ENCODE data around the gene MAML1. TPM values are rescaled to one million over a fixed set of nuclear protein-coding genes. Genes with fewer than 3 reads are reported as not detected.

MAML1 gene
- total and polyA plus RNA-seq, 10 of the 15 experiments (the other 5 are each of a cell fraction or from before 2014, with no cell fraction given) = 0.42 to 23.9 (median 7.3) TPM

GRCh38 chr5:179753971-179754370 lies 21.3 kb downstream of the MAML1 start:
- Histone ChIP-seq H4K20me1 (ENCODE audit: control insufficient read depth, insufficient read depth) (no peaks in the 10 kb centered on the region), H3K27me3 (replicated peaks in 1 of 2; ENCODE audit: control insufficient read depth in 2 of 2, insufficient read depth in 2 of 2, low read length in 1 of 2) (no peaks in the 10 kb centered on the region), H3K9me3 (replicated peaks; ENCODE audit: control insufficient read depth, insufficient read depth, low read length) (no peaks in the 10 kb centered on the region), H3K79me2 (ENCODE audit: control insufficient read depth, insufficient read depth, low read length) (peaks cover 49% of the 10 kb centered on the region), H3K36me3 (ENCODE audit: control insufficient read depth in 2 of 2, insufficient read depth in 2 of 2, low read length in 1 of 2) (peaks cover 2 to 10% of the 10 kb centered on the region in 2 experiments; a peak in 3 of 4 replicates), H3K27ac (ENCODE audit: control insufficient read depth, insufficient read depth) (no peak overlapping the region), H3K4me1 (ENCODE audit: control insufficient read depth, insufficient read depth, low read length) (peaks cover 4% of the 10 kb centered on the region; the same call in 1 of the 2 replicates), H3K4me3 (no peak overlapping the region), H3K4me2 (ENCODE audit: control insufficient read depth, insufficient read depth) (no peak overlapping the region), H3K9ac (ENCODE audit: control insufficient read depth, insufficient read depth, low read length) (no peak overlapping the region), H2AFZ (ENCODE audit: control insufficient read depth, low read depth, low read length) (no peak overlapping the region)
- ChIA-PET POLR2A (no interaction called here), CTCF (interaction anchor here (0.5 to 1.6 kb wide), 2 partner anchors 9 to 49 kb away, joined by 3 to 6 read pairs; no protein-coding TSS in a partner anchor), SMC1A (ENCODE audit: uncharacterized antibody, unreplicated experiment) (interaction anchor here (0.6 to 1.1 kb wide), 2 partner anchors 13 to 152 kb away, joined by 3 read pairs; no protein-coding TSS in a partner anchor), RAD21 (ENCODE audit: unreplicated experiment) (interaction anchor here (0.7 kb wide), 1 partner anchor 51 kb away, joined by 3 read pairs; no protein-coding TSS in a partner anchor)
- TF ChIP-seq SIN3A (IDR thresholded peaks at IDR 0.05; ENCODE audit: low read depth, low read length) (no peak), SREBF1 (IDR thresholded peaks at IDR 0.05; ENCODE audit: low read length) (no peak), RBBP5 (conservative IDR thresholded peaks at IDR 0.05) (no peak), DPF2 (IDR thresholded peaks at IDR 0.05) (no peak), SP1 (IDR thresholded peaks at IDR 0.05; ENCODE audit: low read depth, low read length) (no peak), PML (IDR thresholded peaks at IDR 0.05; ENCODE audit: low read length) (no peak), E4F1 (IDR thresholded peaks at IDR 0.05; ENCODE audit: borderline replicate concordance, partially characterized antibody) (no peak), ZZZ3 (IDR thresholded peaks at IDR 0.05; ENCODE audit: control insufficient read depth, insufficient read length, low read depth) (no peak), CREB1 (IDR thresholded peaks at IDR 0.05; ENCODE audit: low read depth) (no peak), NR2C2 (IDR thresholded peaks at IDR 0.05; ENCODE audit: borderline replicate concordance, control insufficient read depth, insufficient read length, low read depth) (no peak), ASH2L (IDR thresholded peaks at IDR 0.05; ENCODE audit: borderline replicate concordance, low read depth) (no peak)
- TF ChIP-seq, protein P1, sequence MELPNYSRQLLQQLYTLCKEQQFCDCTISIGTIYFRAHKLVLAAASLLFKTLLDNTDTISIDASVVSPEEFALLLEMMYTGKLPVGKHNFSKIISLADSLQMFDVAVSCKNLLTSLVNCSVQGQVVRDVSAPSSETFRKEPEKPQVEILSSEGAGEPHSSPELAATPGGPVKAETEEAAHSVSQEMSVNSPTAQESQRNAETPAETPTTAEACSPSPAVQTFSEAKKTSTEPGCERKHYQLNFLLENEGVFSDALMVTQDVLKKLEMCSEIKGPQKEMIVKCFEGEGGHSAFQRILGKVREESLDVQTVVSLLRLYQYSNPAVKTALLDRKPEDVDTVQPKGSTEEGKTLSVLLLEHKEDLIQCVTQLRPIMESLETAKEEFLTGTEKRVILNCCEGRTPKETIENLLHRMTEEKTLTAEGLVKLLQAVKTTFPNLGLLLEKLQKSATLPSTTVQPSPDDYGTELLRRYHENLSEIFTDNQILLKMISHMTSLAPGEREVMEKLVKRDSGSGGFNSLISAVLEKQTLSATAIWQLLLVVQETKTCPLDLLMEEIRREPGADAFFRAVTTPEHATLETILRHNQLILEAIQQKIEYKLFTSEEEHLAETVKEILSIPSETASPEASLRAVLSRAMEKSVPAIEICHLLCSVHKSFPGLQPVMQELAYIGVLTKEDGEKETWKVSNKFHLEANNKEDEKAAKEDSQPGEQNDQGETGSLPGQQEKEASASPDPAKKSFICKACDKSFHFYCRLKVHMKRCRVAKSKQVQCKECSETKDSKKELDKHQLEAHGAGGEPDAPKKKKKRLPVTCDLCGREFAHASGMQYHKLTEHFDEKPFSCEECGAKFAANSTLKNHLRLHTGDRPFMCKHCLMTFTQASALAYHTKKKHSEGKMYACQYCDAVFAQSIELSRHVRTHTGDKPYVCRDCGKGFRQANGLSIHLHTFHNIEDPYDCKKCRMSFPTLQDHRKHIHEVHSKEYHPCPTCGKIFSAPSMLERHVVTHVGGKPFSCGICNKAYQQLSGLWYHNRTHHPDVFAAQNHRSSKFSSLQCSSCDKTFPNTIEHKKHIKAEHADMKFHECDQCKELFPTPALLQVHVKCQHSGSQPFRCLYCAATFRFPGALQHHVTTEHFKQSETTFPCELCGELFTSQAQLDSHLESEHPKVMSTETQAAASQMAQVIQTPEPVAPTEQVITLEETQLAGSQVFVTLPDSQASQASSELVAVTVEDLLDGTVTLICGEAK (IDR thresholded peaks at IDR 0.05; ENCODE audit: borderline replicate concordance) = no peak
- no peak for DNase-seq (ENCODE audit: low read depth, low spot score)
- in situ Hi-C loops (cut with MboI) = no loop called here
- 83% methylated on average over 5 of the region's 5 CpGs for WGBS (ENCODE audit: insufficient coverage, insufficient replicate concordance, low lambda C conversion rate, missing lambda C conversion rate)
- no TSS peak for BruUV-seq (replicated peaks)
- ATAC-seq = no peak
- FAIRE-seq = no peak
- intact Hi-C loops (cut with micrococcal nuclease; ENCODE audit: unreplicated experiment) = no loop called here
